ENCODE measurements around the gene VARS1.

VARS1 gene

DNA sequence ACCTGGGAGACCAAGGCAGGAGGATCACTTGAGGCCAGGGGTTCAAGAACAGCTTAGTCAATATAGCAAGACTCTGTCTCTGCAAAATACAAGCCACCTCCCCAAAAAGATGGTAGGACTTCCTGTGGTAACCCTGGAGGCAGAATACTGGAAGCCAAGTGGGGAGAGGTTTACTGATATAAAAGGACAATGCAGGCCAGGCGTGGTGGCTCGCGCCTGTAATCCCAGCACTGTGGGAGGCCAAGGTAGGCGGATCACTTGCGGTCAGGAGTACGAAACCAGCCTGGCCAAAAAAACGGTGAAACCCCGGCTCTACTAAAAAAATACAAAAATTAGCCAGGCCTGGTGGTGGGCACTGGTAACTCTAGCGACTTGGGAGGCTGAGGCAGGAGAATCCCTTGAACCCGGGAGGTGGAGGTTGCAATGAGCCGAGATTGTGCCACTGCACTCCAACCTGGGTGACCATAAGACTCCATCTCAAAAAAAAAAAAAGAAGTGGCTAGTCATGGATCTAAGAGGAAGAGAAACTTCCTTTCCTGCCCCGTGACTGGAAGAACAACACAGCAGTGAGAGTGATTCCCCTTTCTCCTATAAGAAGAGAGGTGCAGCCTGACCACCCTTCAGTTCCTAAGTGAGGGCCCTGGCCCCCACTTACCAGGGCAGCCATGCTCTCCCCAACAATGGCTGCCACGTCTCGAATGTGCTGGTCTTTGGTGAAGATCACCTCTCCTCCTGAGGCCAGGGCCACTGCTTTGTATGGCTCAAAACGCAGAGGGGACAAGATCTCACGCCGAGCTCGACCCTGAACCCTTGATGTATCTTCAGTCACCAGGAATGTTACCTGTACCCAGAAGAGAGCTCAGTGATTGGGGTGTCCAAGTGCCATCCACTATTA lies 26.9 kb downstream of the VARS1 start:
- Histone ChIP-seq H2AFZ (ENCODE audit: low read length) (no peak overlapping the region), H3K4me1 (ENCODE audit: low read length) (peaks cover 13% of the 10 kb centered on the region), H3K27ac (ENCODE audit: low read length) (no peak overlapping the region), H3F3A (ENCODE audit: insufficient read depth, low read length) (peaks cover 3% of the 10 kb centered on the region; the same call in 1 of the 2 replicates), H3K4me2 (ENCODE audit: low read depth, low read length) (no peak overlapping the region), H3K4me3 (ENCODE audit: low read length) (no peak overlapping the region), H3K36me3 (replicated peaks; ENCODE audit: insufficient read depth, low read length) (no peaks in the 10 kb centered on the region), H3K27me3 (replicated peaks; ENCODE audit: insufficient read depth, low read length) (no peaks in the 10 kb centered on the region), H3K79me2 (ENCODE audit: low read length) (no peaks in the 10 kb centered on the region), H3K9ac (ENCODE audit: low read length) (no peak overlapping the region), H3K9me2 (replicated peaks; ENCODE audit: insufficient read depth, low read length) (no peaks in the 10 kb centered on the region), H3K9me3 (replicated peaks; ENCODE audit: insufficient read depth, low read length) (no peaks in the 10 kb centered on the region), H4K20me1 (ENCODE audit: insufficient read depth, low read length) (no peaks in the 10 kb centered on the region)
- no peak for DNase-seq
- no peak for TF ChIP-seq EZH2 (optimal IDR thresholded peaks at IDR 0.05; ENCODE audit: low read depth, low read length)
- no peak for TF ChIP-seq EZH2phosphoT487 (IDR thresholded peaks at IDR 0.05; ENCODE audit: low read length)
- TF ChIP-seq, protein P1, sequence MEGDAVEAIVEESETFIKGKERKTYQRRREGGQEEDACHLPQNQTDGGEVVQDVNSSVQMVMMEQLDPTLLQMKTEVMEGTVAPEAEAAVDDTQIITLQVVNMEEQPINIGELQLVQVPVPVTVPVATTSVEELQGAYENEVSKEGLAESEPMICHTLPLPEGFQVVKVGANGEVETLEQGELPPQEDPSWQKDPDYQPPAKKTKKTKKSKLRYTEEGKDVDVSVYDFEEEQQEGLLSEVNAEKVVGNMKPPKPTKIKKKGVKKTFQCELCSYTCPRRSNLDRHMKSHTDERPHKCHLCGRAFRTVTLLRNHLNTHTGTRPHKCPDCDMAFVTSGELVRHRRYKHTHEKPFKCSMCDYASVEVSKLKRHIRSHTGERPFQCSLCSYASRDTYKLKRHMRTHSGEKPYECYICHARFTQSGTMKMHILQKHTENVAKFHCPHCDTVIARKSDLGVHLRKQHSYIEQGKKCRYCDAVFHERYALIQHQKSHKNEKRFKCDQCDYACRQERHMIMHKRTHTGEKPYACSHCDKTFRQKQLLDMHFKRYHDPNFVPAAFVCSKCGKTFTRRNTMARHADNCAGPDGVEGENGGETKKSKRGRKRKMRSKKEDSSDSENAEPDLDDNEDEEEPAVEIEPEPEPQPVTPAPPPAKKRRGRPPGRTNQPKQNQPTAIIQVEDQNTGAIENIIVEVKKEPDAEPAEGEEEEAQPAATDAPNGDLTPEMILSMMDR (IDR thresholded peaks at IDR 0.05; ENCODE audit: low read length) = no peak

DNA sequence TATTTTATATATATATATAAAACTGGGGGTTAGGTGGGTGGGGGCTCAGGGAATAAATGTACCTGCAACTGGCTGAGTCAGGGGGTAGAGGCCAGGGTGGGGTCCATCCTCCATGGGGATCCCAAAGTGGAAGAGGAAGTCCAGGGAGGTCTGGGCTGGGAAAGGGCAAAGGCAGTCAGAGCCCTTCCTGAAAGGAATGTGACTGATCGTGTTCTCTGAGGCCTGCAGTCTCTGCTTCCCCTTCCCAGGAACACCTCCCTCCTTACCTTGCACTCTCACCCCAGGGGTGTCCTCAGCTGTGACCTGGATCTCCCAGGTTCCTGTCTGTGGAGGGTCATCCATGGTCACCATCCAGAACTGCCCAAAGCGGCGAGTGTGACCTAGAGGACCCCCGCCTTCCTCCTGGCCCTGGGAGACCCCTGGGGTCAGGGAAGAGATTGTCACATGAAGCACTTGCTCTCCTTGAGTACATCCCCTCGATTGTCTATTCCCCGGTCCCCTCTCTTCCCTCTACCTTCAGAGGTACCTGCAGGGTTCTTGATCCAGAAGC lies 28.4 kb downstream of the VARS1 start:
- Histone ChIP-seq H2AFZ (ENCODE audit: low read length) (no peak overlapping the region), H3K9ac (ENCODE audit: low read length) (no peak overlapping the region), H3K9me3 (replicated peaks; ENCODE audit: insufficient read depth, low read length) (no peaks in the 10 kb centered on the region), H3K4me1 (ENCODE audit: low read length) (peaks cover 16% of the 10 kb centered on the region), H3K4me2 (ENCODE audit: low read depth, low read length) (no peak overlapping the region), H4K20me1 (ENCODE audit: insufficient read depth, low read length) (no peaks in the 10 kb centered on the region), H3F3A (ENCODE audit: insufficient read depth, low read length) (peaks cover 3% of the 10 kb centered on the region; the same call in 1 of the 2 replicates), H3K27ac (ENCODE audit: low read length) (no peak overlapping the region), H3K4me3 (ENCODE audit: low read length) (no peak overlapping the region), H3K9me2 (replicated peaks; ENCODE audit: insufficient read depth, low read length) (no peaks in the 10 kb centered on the region), H3K36me3 (replicated peaks; ENCODE audit: insufficient read depth, low read length) (no peaks in the 10 kb centered on the region), H3K79me2 (ENCODE audit: low read length) (no peaks in the 10 kb centered on the region), H3K27me3 (replicated peaks; ENCODE audit: insufficient read depth, low read length) (no peaks in the 10 kb centered on the region)
- DNase-seq = no peak
- TF ChIP-seq EZH2 (optimal IDR thresholded peaks at IDR 0.05; ENCODE audit: low read depth, low read length) = no peak
- TF ChIP-seq, protein P1 (IDR thresholded peaks at IDR 0.05; ENCODE audit: low read length) = no peak
- no peak for TF ChIP-seq EZH2phosphoT487 (IDR thresholded peaks at IDR 0.05; ENCODE audit: low read length)

DNA sequence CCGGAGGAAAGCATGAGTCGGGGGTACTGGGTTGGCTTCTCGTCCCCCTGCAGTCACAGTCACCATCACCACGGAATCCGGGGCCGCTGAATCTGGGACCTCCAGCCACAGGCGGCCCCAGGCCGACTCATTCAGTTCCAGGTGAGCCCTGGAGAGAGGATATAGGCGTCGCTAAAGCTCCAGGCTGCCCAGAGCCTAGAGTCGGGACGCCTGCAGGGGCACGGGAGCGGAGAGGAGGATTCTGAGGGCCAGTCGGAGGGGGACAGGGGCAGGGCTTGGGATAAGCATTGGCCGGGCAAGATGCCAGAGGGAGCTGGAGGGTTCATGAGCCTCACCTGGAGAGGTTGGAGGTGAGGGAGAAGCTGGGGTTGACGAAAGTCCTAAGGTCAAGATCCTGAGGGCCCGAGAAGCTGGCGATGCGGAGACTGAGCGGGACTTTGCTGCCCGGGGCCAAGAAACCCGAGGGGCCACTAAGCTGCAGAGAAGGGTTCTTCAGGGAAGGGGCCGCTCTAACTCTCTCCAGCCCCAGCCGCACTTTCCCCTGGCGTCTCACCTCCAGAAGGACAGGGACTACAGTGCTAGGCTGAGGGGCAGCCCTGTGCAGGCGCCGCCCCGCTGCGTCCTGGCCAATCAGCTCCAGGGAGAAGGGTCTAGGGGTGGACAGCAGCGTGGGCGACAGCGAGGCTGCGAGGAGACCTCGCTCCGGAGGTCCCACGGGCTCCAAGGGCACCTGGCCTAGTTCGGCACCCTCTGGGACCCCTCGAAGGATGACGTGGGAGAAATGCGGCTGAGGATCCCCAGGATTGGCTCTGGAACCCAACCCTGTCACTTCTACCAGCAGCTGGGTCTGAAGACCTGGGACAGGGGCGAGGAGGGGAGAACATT lies 29.4 kb downstream of the VARS1 start:
- TF ChIP-seq EZH2 (optimal IDR thresholded peaks at IDR 0.05; ENCODE audit: low read depth, low read length) (no peak), EZH2phosphoT487 (IDR thresholded peaks at IDR 0.05; ENCODE audit: low read length) (no peak)
- TF ChIP-seq, protein P1 (IDR thresholded peaks at IDR 0.05; ENCODE audit: low read length) = no peak
- Histone ChIP-seq H3K4me1 (ENCODE audit: low read length) (peaks cover 16% of the 10 kb centered on the region), H3K27me3 (replicated peaks; ENCODE audit: insufficient read depth, low read length) (no peaks in the 10 kb centered on the region), H3K9me2 (replicated peaks; ENCODE audit: insufficient read depth, low read length) (no peaks in the 10 kb centered on the region), H3F3A (ENCODE audit: insufficient read depth, low read length) (peaks cover 3% of the 10 kb centered on the region; the same call in 1 of the 2 replicates), H2AFZ (ENCODE audit: low read length) (no peak overlapping the region), H3K9me3 (replicated peaks; ENCODE audit: insufficient read depth, low read length) (no peaks in the 10 kb centered on the region), H3K79me2 (ENCODE audit: low read length) (no peaks in the 10 kb centered on the region), H3K27ac (ENCODE audit: low read length) (no peak overlapping the region), H3K4me2 (ENCODE audit: low read depth, low read length) (no peak overlapping the region), H3K36me3 (replicated peaks; ENCODE audit: insufficient read depth, low read length) (no peaks in the 10 kb centered on the region), H3K4me3 (ENCODE audit: low read length) (no peak overlapping the region), H4K20me1 (ENCODE audit: insufficient read depth, low read length) (no peaks in the 10 kb centered on the region), H3K9ac (ENCODE audit: low read length) (no peak overlapping the region)
- DNase-seq = no peak

All from MM.1S (cell line).